WERI-Rb-1 (cell line): ENCODE data around the gene MARCHF2.

Experiments used
- DNase-seq: peaks from one replicate; pipeline ENCODE4 v3.0.0-alpha.2; 2020
- H3K27ac ChIP-seq: fragments of 250-450 bp; sonication (Bioruptor Pico); 2 replicates; pipeline ENCODE4 v1.5.1; 2020; ENCODE audit warnings: mild to moderate bottlenecking, moderate library complexity
- H3K27me3 ChIP-seq: fragments of 250-450 bp; sonication (Bioruptor Pico); 2 replicates; pipeline ENCODE4 v1.5.1; 2021; ENCODE audit warnings: mild to moderate bottlenecking, low read depth, moderate library complexity; ENCODE audit not compliant: insufficient read depth, severe bottlenecking
- H3K36me3 ChIP-seq: fragments of 250-450 bp; sonication (Bioruptor Pico); 2 replicates; pipeline ENCODE4 v1.5.1; 2020; ENCODE audit warnings: mild to moderate bottlenecking, moderate library complexity
- H3K4me3 ChIP-seq: 2 replicates; pipeline ENCODE4 v1.5.1; 2011; ENCODE audit warnings: low read depth, mild to moderate bottlenecking, control low read depth, low read length
- H3K9me3 ChIP-seq: fragments of 250-450 bp; sonication (Bioruptor Pico); 2 replicates; pipeline ENCODE4 v1.5.1; 2021; ENCODE audit warnings: mild to moderate bottlenecking, moderate library complexity; ENCODE audit not compliant: severe bottlenecking
- CTCF ChIP-seq: IDR thresholded peaks from 2 replicates; pipeline ENCODE4 v1.5.1; 2011; ENCODE audit warnings: low read depth, mild to moderate bottlenecking, control low read depth, inconsistent platforms, low read length

MARCHF2 gene

DNA sequence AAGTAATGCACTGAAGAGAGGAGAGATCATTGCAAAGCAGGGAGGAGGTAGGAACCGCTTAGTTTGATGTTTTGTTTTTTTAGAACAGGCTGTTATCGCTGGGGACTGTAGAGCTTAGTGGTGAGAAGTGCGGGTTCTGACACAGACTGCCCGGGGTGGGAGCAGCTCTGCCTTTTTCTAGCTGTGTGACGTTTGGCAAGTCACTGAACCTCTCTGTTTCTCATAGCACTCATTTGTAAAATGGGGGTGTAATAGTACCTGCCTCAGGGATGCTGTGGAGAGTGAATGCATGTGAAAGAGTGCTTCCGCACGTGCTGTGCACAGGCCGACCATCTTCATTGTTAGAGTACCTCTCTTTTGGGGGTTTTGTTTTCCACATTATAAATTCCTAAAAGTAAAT lies 70.1 kb downstream of the MARCHF2 start:
- H3K27ac ChIP-seq: no peak overlapping the region
- H3K27me3 ChIP-seq: no peaks in the 10 kb centered on the region
- no peak overlapping the region for H3K4me3 ChIP-seq
- no peak for DNase-seq
- no peaks in the 10 kb centered on the region for H3K9me3 ChIP-seq
- peaks cover 93% of the 10 kb centered on the region for H3K36me3 ChIP-seq
- TF ChIP-seq CTCF: no peak

DNA sequence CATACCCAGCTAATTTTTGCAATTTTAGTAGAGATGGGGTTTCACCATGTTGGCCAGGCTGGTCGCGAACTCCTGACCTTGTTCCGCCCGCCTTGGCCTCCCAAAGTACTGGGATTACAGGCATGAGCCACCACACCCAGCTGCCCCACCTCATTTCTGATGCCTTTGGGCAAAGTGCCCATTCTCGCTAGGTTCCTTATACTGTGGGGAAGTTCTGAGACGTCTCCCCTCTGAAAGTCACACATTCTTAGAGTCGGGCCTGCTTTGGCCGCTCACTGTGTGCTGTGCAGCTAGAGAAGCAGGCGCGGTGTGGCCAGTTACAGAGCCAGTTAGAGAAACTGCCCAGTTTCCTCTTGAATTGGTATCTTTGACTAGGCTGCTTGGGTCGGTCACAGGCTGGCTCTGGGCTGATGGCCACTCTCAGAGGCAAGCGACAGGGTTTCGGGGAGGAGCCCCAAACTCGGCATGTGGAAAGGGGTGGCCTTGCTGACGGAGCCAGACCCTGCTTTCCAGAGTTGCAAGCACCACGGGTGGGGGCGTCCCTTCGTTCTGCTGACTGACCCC lies 71.3 kb downstream of the MARCHF2 start:
- H3K27me3 ChIP-seq: no peaks in the 10 kb centered on the region
- no peak for TF ChIP-seq CTCF
- H3K4me3 ChIP-seq: no peak overlapping the region
- H3K36me3 ChIP-seq: peaks cover 91% of the 10 kb centered on the region
- DNase-seq: no peak
- H3K9me3 ChIP-seq: no peaks in the 10 kb centered on the region
- H3K27ac ChIP-seq: no peak overlapping the region

DNA sequence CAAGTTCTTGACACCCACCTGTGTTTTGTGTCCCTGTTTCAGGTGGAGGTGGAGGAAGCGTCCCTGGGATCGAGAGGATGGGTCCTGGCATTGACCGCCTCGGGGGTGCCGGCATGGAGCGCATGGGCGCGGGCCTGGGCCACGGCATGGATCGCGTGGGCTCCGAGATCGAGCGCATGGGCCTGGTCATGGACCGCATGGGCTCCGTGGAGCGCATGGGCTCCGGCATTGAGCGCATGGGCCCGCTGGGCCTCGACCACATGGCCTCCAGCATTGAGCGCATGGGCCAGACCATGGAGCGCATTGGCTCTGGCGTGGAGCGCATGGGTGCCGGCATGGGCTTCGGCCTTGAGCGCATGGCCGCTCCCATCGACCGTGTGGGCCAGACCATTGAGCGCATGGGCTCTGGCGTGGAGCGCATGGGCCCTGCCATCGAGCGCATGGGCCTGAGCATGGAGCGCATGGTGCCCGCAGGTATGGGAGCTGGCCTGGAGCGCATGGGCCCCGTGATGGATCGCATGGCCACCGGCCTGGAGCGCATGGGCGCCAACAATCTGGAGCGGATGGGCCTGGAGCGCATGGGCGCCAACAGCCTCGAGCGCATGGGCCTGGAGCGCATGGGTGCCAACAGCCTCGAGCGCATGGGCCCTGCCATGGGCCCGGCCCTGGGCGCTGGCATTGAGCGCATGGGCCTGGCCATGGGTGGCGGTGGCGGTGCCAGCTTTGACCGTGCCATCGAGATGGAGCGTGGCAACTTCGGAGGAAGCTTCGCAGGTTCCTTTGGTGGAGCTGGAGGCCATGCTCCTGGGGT lies 72.7 kb downstream of the MARCHF2 start:
- Histone ChIP-seq H3K36me3 (peaks cover 89% of the 10 kb centered on the region), H3K9me3 (no peaks in the 10 kb centered on the region), H3K4me3 (no peak overlapping the region), H3K27ac (no peak overlapping the region), H3K27me3 (no peaks in the 10 kb centered on the region)
- no peak for TF ChIP-seq CTCF
- DNase-seq: no peak

DNA sequence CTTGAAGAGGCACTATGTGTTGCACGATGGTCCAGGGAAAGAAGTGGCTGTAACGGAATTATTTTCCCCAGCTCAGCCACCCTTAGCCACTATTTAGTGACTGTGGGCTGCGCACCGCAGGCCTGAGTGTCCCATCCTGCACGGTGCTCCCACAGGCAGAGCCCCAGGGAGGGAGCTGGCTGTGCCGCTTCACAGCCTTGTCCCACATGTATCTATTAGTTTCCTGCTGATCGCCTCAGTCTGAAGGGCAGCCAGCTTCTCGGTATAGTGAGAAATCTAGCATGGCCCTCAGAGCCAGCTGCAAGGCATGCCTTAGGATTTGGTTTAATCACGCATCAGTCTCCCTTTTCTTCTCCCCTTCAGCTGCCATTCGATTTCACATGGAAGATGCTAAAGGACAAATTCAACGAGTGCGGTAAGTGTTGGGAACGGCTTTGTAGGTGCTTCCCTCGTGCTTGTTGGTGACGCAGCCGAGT lies 73.6 kb downstream of the MARCHF2 start:
- DNase-seq: no peak
- no peak for TF ChIP-seq CTCF
- Histone ChIP-seq H3K27me3 (no peaks in the 10 kb centered on the region), H3K27ac (no peak overlapping the region), H3K36me3 (peaks cover 86% of the 10 kb centered on the region), H3K4me3 (no peak overlapping the region), H3K9me3 (no peaks in the 10 kb centered on the region)

DNA sequence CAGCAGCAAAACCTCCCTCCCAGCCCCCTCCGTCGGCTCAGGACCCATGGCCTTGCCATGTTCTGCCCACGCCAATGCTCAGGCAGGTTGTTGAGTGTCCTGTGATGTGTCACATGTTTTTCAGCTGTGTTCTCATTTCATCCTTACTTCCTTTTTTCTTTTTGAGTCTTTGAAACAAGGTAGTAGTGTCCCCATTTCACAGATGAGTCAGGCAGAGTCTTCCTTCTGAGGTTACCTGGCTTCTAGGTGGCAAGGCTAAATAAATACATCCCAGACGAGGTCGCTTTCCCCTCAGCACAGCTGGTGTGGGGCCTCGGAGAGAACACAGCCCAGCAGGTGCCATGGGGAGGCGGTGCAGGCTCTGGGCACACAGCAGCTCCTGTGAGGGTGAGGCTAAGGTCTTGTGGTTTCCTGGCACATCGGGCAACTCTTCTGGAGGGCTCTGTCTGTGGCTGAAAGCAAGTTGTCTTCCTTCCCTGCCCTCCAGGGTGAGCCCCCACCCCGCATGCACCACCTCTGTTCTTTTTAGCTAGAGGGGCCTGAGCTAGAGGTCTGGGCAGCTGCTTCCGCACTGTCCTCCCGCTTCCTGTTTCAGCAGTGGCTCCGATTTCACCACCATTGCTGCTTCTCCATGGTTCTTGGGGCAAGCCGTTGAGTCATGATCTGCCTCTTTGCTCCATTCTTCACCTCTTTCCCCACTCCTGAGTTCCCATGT lies 74.2 kb downstream of the MARCHF2 start:
- H3K36me3 ChIP-seq: peaks cover 81% of the 10 kb centered on the region
- H3K4me3 ChIP-seq: no peak overlapping the region
- no peak for DNase-seq
- no peaks in the 10 kb centered on the region for H3K9me3 ChIP-seq
- TF ChIP-seq CTCF: no peak
- no peak overlapping the region for H3K27ac ChIP-seq
- H3K27me3 ChIP-seq: no peaks in the 10 kb centered on the region
